M059J (cell line): ENCODE measurements around the gene TBK1. TPM values are rescaled to one million over a fixed set of nuclear protein-coding genes. Genes with fewer than 3 reads are reported as not detected.

ENCODE experiments used
- DNase-seq: peaks from one replicate; pipeline ENCODE4 v3.0.0-alpha.2; 2012; ENCODE audit warnings: low read depth
- total RNA-seq: library from RNA; depleted of rRNA; stranded (reverse); fragments of >200 nt; shearing (Covaris generic); gene quantifications from 2 replicates; pipeline ENCODE4 v1.2.3, GENCODE V29; 2014

The TBK1 gene
- total RNA-seq, 1 experiment from 2014 or later = 25.7 TPM

- DNase-seq = no peak
These were observed 45.0 kb downstream of the TBK1 start for GRCh38 chr12:64496839-64497400.

- no peak for DNase-seq
These were observed 45.6 kb downstream of the TBK1 start for GRCh38 chr12:64497484-64497883.

GRCh38 chr12:64497903-64498302 lies 46.0 kb downstream of the TBK1 start:
- DNase-seq = no peak

- no peak for DNase-seq
These were observed 48.5 kb downstream of the TBK1 start for GRCh38 chr12:64500394-64500793.

- no peak for DNase-seq
These were observed 49.6 kb downstream of the TBK1 start for GRCh38 chr12:64501486-64501885.

- no peak for DNase-seq
These were observed 55.0 kb downstream of the TBK1 start for GRCh38 chr12:64506955-64507354.

GRCh38 chr12:64510667-64511066 lies 58.7 kb downstream of the TBK1 start:
- no peak for DNase-seq

GRCh38 chr12:64518396-64518795 lies 66.5 kb downstream of the TBK1 start:
- DNase-seq = no peak

GRCh38 chr12:64521833-64522232 lies 69.9 kb downstream of the TBK1 start:
- no peak for DNase-seq

- DNase-seq = no peak
These were observed 70.4 kb downstream of the TBK1 start for GRCh38 chr12:64522316-64522715.

GRCh38 chr12:64522807-64523206 lies 70.9 kb downstream of the TBK1 start:
- no peak for DNase-seq

GRCh38 chr12:64523565-64524444 lies 71.9 kb downstream of the TBK1 start:
- DNase-seq = peak; percentile 60

GRCh38 chr12:64525461-64526160 lies 73.7 kb downstream of the TBK1 start:
- no peak for DNase-seq

- no peak for DNase-seq
These were observed 74.9 kb downstream of the TBK1 start for GRCh38 chr12:64526859-64527258.

- DNase-seq = no peak
These were observed 76.7 kb downstream of the TBK1 start for GRCh38 chr12:64528616-64529015.

- no peak for DNase-seq
These were observed 78.6 kb downstream of the TBK1 start for GRCh38 chr12:64530566-64530965.

- DNase-seq = no peak
These were observed 79.9 kb downstream of the TBK1 start for GRCh38 chr12:64531665-64532334.

GRCh38 chr12:64532734-64533351 lies 80.9 kb downstream of the TBK1 start:
- no peak for DNase-seq

- DNase-seq = no peak
These were observed 82.8 kb downstream of the TBK1 start for GRCh38 chr12:64534672-64535199.

- no peak for DNase-seq
These were observed 86.2 kb downstream of the TBK1 start for GRCh38 chr12:64538121-64538520.

GRCh38 chr12:64542409-64543047 lies 90.6 kb downstream of the TBK1 start:
- peak; percentile 43 for DNase-seq
